MM.1S (cell line): ENCODE measurements around the gene BOLL.

Source experiments
- CTCF ChIP-seq: fragments of 300-600 bp; sonication (generic); IDR thresholded peaks from 2 replicates; pipeline ENCODE4 v1.5.1; 2016; ENCODE audit warnings: antibody characterized with exemption, low read length, mixed read lengths
- EZH2 ChIP-seq: fragments of 300-600 bp; sonication (generic); optimal IDR thresholded peaks from 2 replicates; pipeline ENCODE3; 2017; ENCODE audit warnings: low read depth, mild to moderate bottlenecking, antibody characterized with exemption, low read length, mixed read lengths

- TF ChIP-seq CTCF (no peak), EZH2 (no peak)
Observed at GRCh38 chr2:197810491-197810890, 25.4 kb upstream of the BOLL start.
